Mesenchymal stem cell (in vitro differentiated cells and primary cell): ENCODE results near the gene ARL14. TPM values are rescaled to one million over a fixed set of nuclear protein-coding genes. Genes with fewer than 3 reads are reported as not detected.

Source experiments
- DNase-seq: peaks from one replicate; pipeline ENCODE4 v3.0.0-alpha.2; 2013
- H2AFZ ChIP-seq: one replicate; pipeline ENCODE4 v1.6.1; 2013; ENCODE audit warnings: low read depth, mild to moderate bottlenecking, control low read depth, inconsistent platforms, low read length, moderate library complexity
- H2AK5ac ChIP-seq: 2 replicates; pipeline ENCODE4 v1.6.1; 2013; ENCODE audit warnings: low read length, moderate library complexity, mild to moderate bottlenecking, inconsistent platforms; ENCODE audit not compliant: severe bottlenecking
- H2BK120ac ChIP-seq: one replicate; pipeline ENCODE4 v1.6.1; 2013; ENCODE audit warnings: low read depth, mild to moderate bottlenecking, inconsistent platforms, low read length, moderate library complexity
- H2BK12ac ChIP-seq, 2 experiments: one replicate each; pipeline ENCODE4 v1.6.1; 2013; ENCODE audit warnings: inconsistent platforms in 2 of 2, low read length in 2 of 2, mild to moderate bottlenecking in 2 of 2, moderate library complexity in 2 of 2, control low read depth in 1 of 2
- H2BK15ac ChIP-seq: one replicate; pipeline ENCODE4 v1.6.1; 2013; ENCODE audit warnings: mild to moderate bottlenecking, low read depth, inconsistent platforms; ENCODE audit not compliant: poor library complexity, severe bottlenecking
- H2BK5ac ChIP-seq: 2 replicates; pipeline ENCODE4 v1.6.1; 2013; ENCODE audit warnings: low read depth, mild to moderate bottlenecking, low read length, control low read depth, inconsistent platforms; ENCODE audit not compliant: poor library complexity, severe bottlenecking
- H3K14ac ChIP-seq, 2 experiments: one replicate each; pipeline ENCODE4 v1.6.1; 2013; ENCODE audit warnings: inconsistent platforms in 2 of 2, low read length in 2 of 2, control low read depth in 1 of 2, mild to moderate bottlenecking in 1 of 2, moderate library complexity in 1 of 2
- H3K18ac ChIP-seq, 2 experiments: one replicate each; pipeline ENCODE4 v1.6.1; 2013; ENCODE audit warnings: inconsistent platforms in 2 of 2, low read length in 2 of 2, control low read depth in 1 of 2, low read depth in 1 of 2, mild to moderate bottlenecking in 1 of 2
- H3K23ac ChIP-seq, 2 experiments: one replicate each; pipeline ENCODE4 v1.6.1; 2013; ENCODE audit warnings: inconsistent platforms in 2 of 2, low read length in 2 of 2, mild to moderate bottlenecking in 2 of 2, moderate library complexity in 2 of 2, control low read depth in 1 of 2
- H3K27ac ChIP-seq: 2 replicates; pipeline ENCODE4 v1.5.1; 2013; ENCODE audit warnings: mild to moderate bottlenecking, moderate library complexity, low read length, control low read depth, inconsistent platforms; ENCODE audit not compliant: poor library complexity, severe bottlenecking
- H3K27me3 ChIP-seq, 2 experiments: 2 replicates each; pipeline versions ENCODE4 v1.6.1 to v1.7.0; 2013; ENCODE audit warnings: low read length in 2 of 2, mild to moderate bottlenecking in 2 of 2, moderate library complexity in 2 of 2, control low read depth in 1 of 2, inconsistent platforms in 1 of 2; ENCODE audit not compliant: control insufficient read depth in 1 of 2, insufficient read depth in 1 of 2
- H3K36me3 ChIP-seq, 2 experiments: 2 replicates each; pipeline versions ENCODE4 v1.6.1 to v1.7.0; 2013; ENCODE audit warnings: low read length in 2 of 2, control low read depth in 1 of 2, inconsistent platforms in 1 of 2, low read depth in 1 of 2, mild to moderate bottlenecking in 1 of 2; ENCODE audit not compliant: insufficient read depth in 2 of 2, control insufficient read depth in 1 of 2
- H3K4ac ChIP-seq, 2 experiments: one replicate each; pipeline ENCODE4 v1.6.1; 2013; ENCODE audit warnings: inconsistent platforms in 2 of 2, low read length in 2 of 2, mild to moderate bottlenecking in 2 of 2, moderate library complexity in 2 of 2, control low read depth in 1 of 2, low read depth in 1 of 2
- H3K4me1 ChIP-seq: 2 replicates; pipeline ENCODE4 v1.6.1; 2013; ENCODE audit warnings: low read depth, low read length, control low read depth; ENCODE audit not compliant: control insufficient read depth, insufficient read depth
- H3K4me2 ChIP-seq: 2 replicates; pipeline ENCODE4 v1.6.1; 2013; ENCODE audit warnings: low read length, mild to moderate bottlenecking, inconsistent platforms; ENCODE audit not compliant: poor library complexity, severe bottlenecking
- H3K4me3 ChIP-seq, 2 experiments: 2 replicates each; pipeline versions ENCODE4 v1.5.1 to v1.7.0; 2013; ENCODE audit warnings: low read length in 2 of 2, mild to moderate bottlenecking in 2 of 2, control low read depth in 1 of 2, low read depth in 1 of 2; ENCODE audit not compliant: insufficient read depth in 1 of 2
- H3K79me1 ChIP-seq: replicated peaks from 2 replicates; pipeline ENCODE4 v1.6.1; 2013; ENCODE audit warnings: mild to moderate bottlenecking, control low read depth, low read length, inconsistent platforms; ENCODE audit not compliant: poor library complexity, severe bottlenecking
- H3K9ac ChIP-seq: 2 replicates; pipeline ENCODE4 v1.7.0; 2013; ENCODE audit warnings: mild to moderate bottlenecking, low read length, moderate library complexity
- H3K9me3 ChIP-seq: 2 replicates; pipeline ENCODE4 v1.7.0; 2013; ENCODE audit warnings: mild to moderate bottlenecking, low read length; ENCODE audit not compliant: control insufficient read depth
- H4K8ac ChIP-seq: one replicate; pipeline ENCODE4 v1.6.1; 2013; ENCODE audit warnings: inconsistent platforms, mild to moderate bottlenecking, low read length, moderate library complexity
- H4K91ac ChIP-seq: one replicate; pipeline ENCODE4 v1.6.1; 2013; ENCODE audit warnings: mild to moderate bottlenecking, low read length, inconsistent platforms
- WGBS: methylation state at CpG from one replicate; pipeline ENCODE4 v1.1.7; 2013; ENCODE audit warnings: mixed read lengths; 5-methylcytosine and 5-hydroxymethylcytosine counted together
- small RNA-seq: library from polyadenylated mRNA; stranded (forward); fragments of <200 nt; extraction: miRNeasy Mini kit (QIAGEN cat#:217004); gene quantifications from one replicate; pipeline ENCODE3, GENCODE V24; 2013; ENCODE audit warnings: low read depth

The ARL14 gene

DNA sequence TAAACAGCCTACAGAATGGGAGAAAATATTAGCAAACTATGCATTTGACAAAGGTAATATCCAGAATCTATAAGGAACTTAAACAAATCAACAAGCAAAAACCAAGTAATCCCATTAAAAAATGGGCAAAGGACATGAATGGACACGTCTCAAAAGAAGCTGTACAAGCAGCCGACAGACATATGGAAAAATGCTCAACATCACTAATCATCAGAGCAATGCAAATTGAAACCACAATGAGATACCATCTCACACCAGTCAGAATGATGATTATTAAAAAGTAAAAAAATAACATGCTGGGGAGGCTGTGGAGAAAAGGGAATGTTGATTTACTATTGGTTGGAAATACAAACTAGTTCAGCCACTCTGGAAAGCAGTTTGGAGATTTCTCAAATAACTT lies 48.4 kb downstream of the ARL14 start:
- Histone ChIP-seq H2AFZ (no peak overlapping the region), H3K9me3 (peaks cover 7% of the 10 kb centered on the region), H2BK120ac (no peak overlapping the region), H2AK5ac (no peak overlapping the region), H3K18ac (no peak overlapping the region), H3K4me1 (no peaks in the 10 kb centered on the region), H3K36me3 (no peaks in the 10 kb centered on the region), H3K27ac (no peak overlapping the region), H3K14ac (no peak overlapping the region), H3K23ac (no peak overlapping the region), H3K79me1 (no peaks in the 10 kb centered on the region), H3K27me3 (peaks cover 3 to 4% of the 10 kb centered on the region in 2 experiments), H2BK15ac (no peak overlapping the region), H3K4ac (no peak overlapping the region), H3K4me2 (no peak overlapping the region), H4K8ac (no peak overlapping the region), H3K9ac (no peak overlapping the region), H2BK12ac (no peak overlapping the region), H3K4me3 (no peak overlapping the region), H4K91ac (no peak overlapping the region), H2BK5ac (no peak overlapping the region)
- 71% methylated on average over 1 of the region's 2 CpGs for WGBS
- no peak for DNase-seq

Small RNAs within 50 kb of the gene (small RNA-seq; reads per million reads assigned to genes)
- not detected for gene RF00139
